Bronchial epithelial cell (primary cell): ENCODE data around the gene LY6G6C. TPM values are rescaled to one million over a fixed set of nuclear protein-coding genes. Genes with fewer than 3 reads are reported as not detected.

ENCODE experiments used
- DNase-seq: peaks from one replicate; pipeline ENCODE4 v3.0.0-alpha.2; 2010; ENCODE audit warnings: low read depth
- FAIRE-seq: peaks from 2 replicates; lab custom pipeline; 2011; peaks lifted over from hg19 to GRCh38; lab: Jason Lieb, UNC
- H3K27me3 ChIP-seq: 2 replicates; pipeline ENCODE4 v1.5.1; 2011; ENCODE audit warnings: low read length; ENCODE audit not compliant: control insufficient read depth, insufficient read depth
- H3K36me3 ChIP-seq: 2 replicates; pipeline ENCODE4 v1.5.1; 2011; ENCODE audit warnings: low read length; ENCODE audit not compliant: control insufficient read depth, insufficient read depth
- H3K4me3 ChIP-seq: 2 replicates; pipeline ENCODE4 v1.5.1; 2011; ENCODE audit warnings: mild to moderate bottlenecking, low read depth, low read length, control low read depth
- total RNA-seq: library from RNA; depleted of rRNA; stranded (reverse); fragments of >200 nt; gene quantifications from 2 replicates; pipeline ENCODE4 v1.2.1, GENCODE V29; 2014
- TF ChIP-seq, protein P1 (sequence below): IDR thresholded peaks from 2 replicates; pipeline ENCODE4 v1.5.1; 2011; ENCODE audit warnings: mild to moderate bottlenecking, moderate library complexity, low read length, control low read depth, inconsistent platforms; ENCODE audit not compliant: insufficient read depth, severe bottlenecking

LY6G6C gene, protein sequence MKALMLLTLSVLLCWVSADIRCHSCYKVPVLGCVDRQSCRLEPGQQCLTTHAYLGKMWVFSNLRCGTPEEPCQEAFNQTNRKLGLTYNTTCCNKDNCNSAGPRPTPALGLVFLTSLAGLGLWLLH
- 0.38 TPM in 1 of 2 replicates, not detected in the other for total RNA-seq

DNA sequence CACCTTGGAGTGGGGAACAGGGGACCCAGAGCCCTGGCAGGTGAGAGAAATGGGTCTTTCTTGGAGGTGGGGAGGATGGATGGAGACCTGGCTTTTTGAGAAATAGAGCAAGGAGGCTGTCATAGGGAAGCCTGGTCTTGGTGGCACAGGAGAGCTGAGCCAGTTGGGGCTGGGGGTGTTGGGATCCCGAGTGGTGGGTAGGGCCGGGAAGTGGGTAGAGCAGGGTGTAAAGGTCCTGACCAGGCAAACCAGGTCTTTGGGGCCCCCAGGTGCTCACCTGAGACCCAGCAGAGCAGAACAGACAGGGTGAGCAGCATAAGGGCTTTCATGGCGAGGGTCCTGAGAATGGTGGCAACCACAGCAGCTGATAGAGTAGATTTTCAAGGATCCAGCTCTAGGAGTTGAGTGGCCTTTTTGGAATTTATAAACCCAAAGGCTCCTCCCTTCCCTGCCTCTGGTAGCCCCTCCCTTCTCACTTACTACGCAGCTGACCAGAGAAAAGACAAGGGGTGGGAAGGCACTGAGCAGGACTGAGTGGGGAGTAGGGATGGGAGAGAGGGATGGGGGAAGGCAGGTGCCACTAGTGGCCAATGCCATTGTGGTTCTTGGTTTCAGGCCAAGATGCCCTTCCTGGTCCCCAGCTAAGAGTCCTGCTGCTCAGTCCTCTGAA, at the start of gene LY6G6C:
Gene LY6G6C (minus strand): TSS at position 396 of the 670 bp plus-strand sequence. CDS start 67 bp downstream, at position 329.
- H3K27me3 ChIP-seq: no peaks in the 10 kb centered on the region
- no peaks in the 10 kb centered on the region for H3K36me3 ChIP-seq
- no peak for DNase-seq
- no peak for FAIRE-seq
- H3K4me3 ChIP-seq: no peak within 1 kb of the TSS
- TF ChIP-seq, protein P1, sequence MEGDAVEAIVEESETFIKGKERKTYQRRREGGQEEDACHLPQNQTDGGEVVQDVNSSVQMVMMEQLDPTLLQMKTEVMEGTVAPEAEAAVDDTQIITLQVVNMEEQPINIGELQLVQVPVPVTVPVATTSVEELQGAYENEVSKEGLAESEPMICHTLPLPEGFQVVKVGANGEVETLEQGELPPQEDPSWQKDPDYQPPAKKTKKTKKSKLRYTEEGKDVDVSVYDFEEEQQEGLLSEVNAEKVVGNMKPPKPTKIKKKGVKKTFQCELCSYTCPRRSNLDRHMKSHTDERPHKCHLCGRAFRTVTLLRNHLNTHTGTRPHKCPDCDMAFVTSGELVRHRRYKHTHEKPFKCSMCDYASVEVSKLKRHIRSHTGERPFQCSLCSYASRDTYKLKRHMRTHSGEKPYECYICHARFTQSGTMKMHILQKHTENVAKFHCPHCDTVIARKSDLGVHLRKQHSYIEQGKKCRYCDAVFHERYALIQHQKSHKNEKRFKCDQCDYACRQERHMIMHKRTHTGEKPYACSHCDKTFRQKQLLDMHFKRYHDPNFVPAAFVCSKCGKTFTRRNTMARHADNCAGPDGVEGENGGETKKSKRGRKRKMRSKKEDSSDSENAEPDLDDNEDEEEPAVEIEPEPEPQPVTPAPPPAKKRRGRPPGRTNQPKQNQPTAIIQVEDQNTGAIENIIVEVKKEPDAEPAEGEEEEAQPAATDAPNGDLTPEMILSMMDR: no peak

DNA sequence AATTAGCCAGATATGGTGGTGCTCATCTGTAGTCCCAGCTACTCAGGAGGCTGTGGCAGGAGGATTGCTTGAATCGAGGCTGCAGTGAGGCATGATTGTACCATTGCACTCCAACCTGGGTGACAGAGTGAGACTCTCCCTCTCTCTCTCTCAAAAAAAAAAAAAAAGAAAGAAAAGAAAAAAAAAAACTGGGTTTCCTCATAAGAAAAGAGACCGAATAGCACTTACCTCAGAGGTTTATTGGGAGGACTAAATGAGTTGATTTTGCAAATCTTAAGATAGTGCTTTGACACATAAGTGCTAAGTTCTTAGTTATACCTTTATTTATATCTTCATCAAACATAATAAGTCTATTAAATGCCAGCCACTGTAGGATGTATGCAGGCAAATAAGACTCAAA, 49.3 kb upstream of the LY6G6C start:
- H3K4me3 ChIP-seq: no peak overlapping the region
- no peak for DNase-seq
- FAIRE-seq: no peak
- TF ChIP-seq, protein P1: no peak
- H3K36me3 ChIP-seq: no peaks in the 10 kb centered on the region
- no peaks in the 10 kb centered on the region for H3K27me3 ChIP-seq

DNA sequence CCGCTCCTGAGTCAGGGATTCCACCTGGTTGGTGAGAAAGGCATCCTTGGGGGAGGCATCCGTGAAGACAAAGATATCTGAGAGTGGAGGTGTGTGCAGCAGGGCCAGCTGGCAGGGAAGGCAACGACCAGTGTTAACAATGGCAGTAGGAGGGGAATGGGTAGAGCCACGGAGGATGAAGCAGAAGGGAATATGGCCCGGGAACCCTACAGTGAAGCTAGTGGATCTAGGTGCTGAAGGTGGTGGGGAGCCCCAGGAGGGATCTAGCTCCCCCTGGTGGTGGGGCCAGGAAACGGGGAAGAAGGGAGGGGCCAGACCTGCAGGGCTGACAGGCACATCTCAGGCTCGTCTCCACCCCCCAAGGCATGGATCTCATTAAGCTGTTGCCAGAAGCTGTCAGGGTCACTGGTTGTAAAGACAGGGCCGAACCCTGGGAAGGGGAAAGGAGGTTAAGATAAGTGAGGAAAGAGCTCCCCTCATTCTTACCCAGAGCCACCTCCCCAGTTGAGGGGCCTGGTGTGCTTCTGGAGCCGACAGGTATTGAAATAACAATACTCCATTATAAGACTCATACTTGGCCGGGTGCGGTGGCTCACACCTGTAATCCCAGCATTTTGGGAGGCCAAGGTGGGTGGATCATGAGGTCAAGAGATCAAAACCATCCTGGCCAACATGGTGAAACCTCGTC, 48.3 kb upstream of the LY6G6C start:
- Histone ChIP-seq H3K4me3 (no peak overlapping the region), H3K27me3 (no peaks in the 10 kb centered on the region), H3K36me3 (no peaks in the 10 kb centered on the region)
- FAIRE-seq: no peak
- DNase-seq: peak; percentile 57
- TF ChIP-seq, protein P1: peak; percentile 97

DNA sequence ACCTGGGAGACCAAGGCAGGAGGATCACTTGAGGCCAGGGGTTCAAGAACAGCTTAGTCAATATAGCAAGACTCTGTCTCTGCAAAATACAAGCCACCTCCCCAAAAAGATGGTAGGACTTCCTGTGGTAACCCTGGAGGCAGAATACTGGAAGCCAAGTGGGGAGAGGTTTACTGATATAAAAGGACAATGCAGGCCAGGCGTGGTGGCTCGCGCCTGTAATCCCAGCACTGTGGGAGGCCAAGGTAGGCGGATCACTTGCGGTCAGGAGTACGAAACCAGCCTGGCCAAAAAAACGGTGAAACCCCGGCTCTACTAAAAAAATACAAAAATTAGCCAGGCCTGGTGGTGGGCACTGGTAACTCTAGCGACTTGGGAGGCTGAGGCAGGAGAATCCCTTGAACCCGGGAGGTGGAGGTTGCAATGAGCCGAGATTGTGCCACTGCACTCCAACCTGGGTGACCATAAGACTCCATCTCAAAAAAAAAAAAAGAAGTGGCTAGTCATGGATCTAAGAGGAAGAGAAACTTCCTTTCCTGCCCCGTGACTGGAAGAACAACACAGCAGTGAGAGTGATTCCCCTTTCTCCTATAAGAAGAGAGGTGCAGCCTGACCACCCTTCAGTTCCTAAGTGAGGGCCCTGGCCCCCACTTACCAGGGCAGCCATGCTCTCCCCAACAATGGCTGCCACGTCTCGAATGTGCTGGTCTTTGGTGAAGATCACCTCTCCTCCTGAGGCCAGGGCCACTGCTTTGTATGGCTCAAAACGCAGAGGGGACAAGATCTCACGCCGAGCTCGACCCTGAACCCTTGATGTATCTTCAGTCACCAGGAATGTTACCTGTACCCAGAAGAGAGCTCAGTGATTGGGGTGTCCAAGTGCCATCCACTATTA, 47.1 kb upstream of the LY6G6C start:
- TF ChIP-seq, protein P1: no peak
- DNase-seq (no peak), FAIRE-seq (no peak)
- H3K27me3 ChIP-seq: no peaks in the 10 kb centered on the region
- no peaks in the 10 kb centered on the region for H3K36me3 ChIP-seq
- no peak overlapping the region for H3K4me3 ChIP-seq

DNA sequence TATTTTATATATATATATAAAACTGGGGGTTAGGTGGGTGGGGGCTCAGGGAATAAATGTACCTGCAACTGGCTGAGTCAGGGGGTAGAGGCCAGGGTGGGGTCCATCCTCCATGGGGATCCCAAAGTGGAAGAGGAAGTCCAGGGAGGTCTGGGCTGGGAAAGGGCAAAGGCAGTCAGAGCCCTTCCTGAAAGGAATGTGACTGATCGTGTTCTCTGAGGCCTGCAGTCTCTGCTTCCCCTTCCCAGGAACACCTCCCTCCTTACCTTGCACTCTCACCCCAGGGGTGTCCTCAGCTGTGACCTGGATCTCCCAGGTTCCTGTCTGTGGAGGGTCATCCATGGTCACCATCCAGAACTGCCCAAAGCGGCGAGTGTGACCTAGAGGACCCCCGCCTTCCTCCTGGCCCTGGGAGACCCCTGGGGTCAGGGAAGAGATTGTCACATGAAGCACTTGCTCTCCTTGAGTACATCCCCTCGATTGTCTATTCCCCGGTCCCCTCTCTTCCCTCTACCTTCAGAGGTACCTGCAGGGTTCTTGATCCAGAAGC, 45.6 kb upstream of the LY6G6C start:
- DNase-seq (no peak), FAIRE-seq (no peak)
- Histone ChIP-seq H3K36me3 (no peaks in the 10 kb centered on the region), H3K4me3 (no peak overlapping the region), H3K27me3 (no peaks in the 10 kb centered on the region)
- TF ChIP-seq, protein P1: no peak
